ENCODE results near the gene CNGA1. TPM values are rescaled to one million over a fixed set of nuclear protein-coding genes. Genes with fewer than 3 reads are reported as not detected.

The CNGA1 gene
- total RNA-seq, 2 donors from 2014 or later: 0.28 TPM; not detected in 1

DNA sequence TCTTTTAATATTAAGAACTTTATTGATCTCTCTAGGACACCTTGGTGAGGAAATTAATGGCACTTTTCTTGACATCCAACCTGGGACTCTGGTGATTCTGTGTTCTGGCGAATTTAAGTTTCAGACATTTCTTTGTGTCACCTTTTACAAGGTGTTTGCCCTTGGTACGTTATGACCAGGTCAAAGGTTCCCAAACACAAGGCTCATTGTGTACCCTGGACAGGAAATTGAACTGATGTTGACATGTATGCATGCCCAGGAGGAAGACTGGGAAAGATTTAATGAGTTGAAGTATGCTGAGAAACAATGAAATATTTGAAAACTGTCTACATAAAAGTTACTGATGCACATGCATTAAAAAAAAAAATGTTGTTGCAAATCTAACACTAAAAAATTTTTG, 22.2 kb upstream of the CNGA1 start:
- no peaks in the 10 kb centered on the region for H3K9me3 ChIP-seq
- no peaks in the 10 kb centered on the region for H3K27me3 ChIP-seq (replicated peaks; ENCODE audit: insufficient read depth)
- no peaks in the 10 kb centered on the region for H3K4me1 ChIP-seq (ENCODE audit: control insufficient read depth in 1 of 2, low read depth in 2 of 2)
- H3K4me3 ChIP-seq: no peak overlapping the region
- TF ChIP-seq, protein P1, sequence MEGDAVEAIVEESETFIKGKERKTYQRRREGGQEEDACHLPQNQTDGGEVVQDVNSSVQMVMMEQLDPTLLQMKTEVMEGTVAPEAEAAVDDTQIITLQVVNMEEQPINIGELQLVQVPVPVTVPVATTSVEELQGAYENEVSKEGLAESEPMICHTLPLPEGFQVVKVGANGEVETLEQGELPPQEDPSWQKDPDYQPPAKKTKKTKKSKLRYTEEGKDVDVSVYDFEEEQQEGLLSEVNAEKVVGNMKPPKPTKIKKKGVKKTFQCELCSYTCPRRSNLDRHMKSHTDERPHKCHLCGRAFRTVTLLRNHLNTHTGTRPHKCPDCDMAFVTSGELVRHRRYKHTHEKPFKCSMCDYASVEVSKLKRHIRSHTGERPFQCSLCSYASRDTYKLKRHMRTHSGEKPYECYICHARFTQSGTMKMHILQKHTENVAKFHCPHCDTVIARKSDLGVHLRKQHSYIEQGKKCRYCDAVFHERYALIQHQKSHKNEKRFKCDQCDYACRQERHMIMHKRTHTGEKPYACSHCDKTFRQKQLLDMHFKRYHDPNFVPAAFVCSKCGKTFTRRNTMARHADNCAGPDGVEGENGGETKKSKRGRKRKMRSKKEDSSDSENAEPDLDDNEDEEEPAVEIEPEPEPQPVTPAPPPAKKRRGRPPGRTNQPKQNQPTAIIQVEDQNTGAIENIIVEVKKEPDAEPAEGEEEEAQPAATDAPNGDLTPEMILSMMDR (IDR thresholded peaks at IDR 0.05): no peak
- ATAC-seq (ENCODE audit: insufficient number of reproducible peaks, low FRiP score, low read depth) (no peak), DNase-seq (ENCODE audit: low spot score) (no peak)
- no peaks in the 10 kb centered on the region for H3K36me3 ChIP-seq
- no peak overlapping the region for H3K27ac ChIP-seq

DNA sequence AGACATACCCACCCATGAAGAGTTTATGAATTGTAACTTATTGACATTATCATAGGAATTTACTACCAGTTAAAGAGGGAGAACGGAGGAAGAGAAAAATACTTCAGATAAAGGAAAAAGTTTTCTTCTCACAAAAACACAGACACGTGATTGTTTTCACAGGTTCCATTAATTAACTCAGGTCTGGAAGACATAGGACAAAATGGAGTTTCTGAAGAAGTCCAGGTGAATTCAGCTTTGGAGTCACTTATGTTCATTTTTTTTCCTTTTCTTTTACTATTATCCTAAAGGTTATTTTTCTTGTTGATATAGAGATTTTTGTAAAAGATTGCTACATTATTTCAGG, 20.6 kb upstream of the CNGA1 start:
- peaks cover 4 to 8% of the 10 kb centered on the region in 2 donors for H3K4me1 ChIP-seq (ENCODE audit: control insufficient read depth in 1 of 2, low read depth in 2 of 2)
- no peaks in the 10 kb centered on the region for H3K27me3 ChIP-seq (replicated peaks; ENCODE audit: insufficient read depth)
- no peak overlapping the region for H3K4me3 ChIP-seq
- H3K36me3 ChIP-seq: no peaks in the 10 kb centered on the region
- DNase-seq (ENCODE audit: low spot score): no peak
- no peak for ATAC-seq (ENCODE audit: insufficient number of reproducible peaks, low FRiP score, low read depth)
- TF ChIP-seq, protein P1 (IDR thresholded peaks at IDR 0.05): no peak
- no peak overlapping the region for H3K27ac ChIP-seq
- H3K9me3 ChIP-seq: no peaks in the 10 kb centered on the region

DNA sequence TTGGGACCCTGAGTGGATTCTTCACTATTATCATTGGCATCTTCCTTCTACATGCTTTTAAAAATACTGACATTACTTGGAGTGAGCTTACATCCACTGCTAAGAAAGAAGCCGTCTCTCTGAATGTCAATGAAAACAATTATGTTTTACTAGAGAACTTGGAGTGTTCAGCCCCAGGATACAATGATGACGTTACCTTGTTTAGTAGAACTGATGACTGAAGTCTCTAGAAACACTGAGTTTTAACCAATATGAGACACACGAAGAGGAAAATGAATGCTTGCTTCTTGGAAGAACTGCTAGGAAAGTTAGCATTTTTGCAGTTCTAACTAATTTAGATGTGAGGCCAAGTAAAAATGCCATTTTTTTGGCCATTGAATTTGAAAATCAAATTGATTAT, 19.5 kb upstream of the CNGA1 start:
- no peak for ATAC-seq (ENCODE audit: insufficient number of reproducible peaks, low FRiP score, low read depth)
- H3K9me3 ChIP-seq: no peaks in the 10 kb centered on the region
- no peak overlapping the region for H3K4me3 ChIP-seq
- no peaks in the 10 kb centered on the region for H3K36me3 ChIP-seq
- TF ChIP-seq, protein P1 (IDR thresholded peaks at IDR 0.05): no peak
- peaks cover 9 to 13% of the 10 kb centered on the region in 2 donors for H3K4me1 ChIP-seq (ENCODE audit: control insufficient read depth in 1 of 2, low read depth in 2 of 2)
- no peaks in the 10 kb centered on the region for H3K27me3 ChIP-seq (replicated peaks; ENCODE audit: insufficient read depth)
- DNase-seq (ENCODE audit: low spot score): no peak
- no peak overlapping the region for H3K27ac ChIP-seq

DNA sequence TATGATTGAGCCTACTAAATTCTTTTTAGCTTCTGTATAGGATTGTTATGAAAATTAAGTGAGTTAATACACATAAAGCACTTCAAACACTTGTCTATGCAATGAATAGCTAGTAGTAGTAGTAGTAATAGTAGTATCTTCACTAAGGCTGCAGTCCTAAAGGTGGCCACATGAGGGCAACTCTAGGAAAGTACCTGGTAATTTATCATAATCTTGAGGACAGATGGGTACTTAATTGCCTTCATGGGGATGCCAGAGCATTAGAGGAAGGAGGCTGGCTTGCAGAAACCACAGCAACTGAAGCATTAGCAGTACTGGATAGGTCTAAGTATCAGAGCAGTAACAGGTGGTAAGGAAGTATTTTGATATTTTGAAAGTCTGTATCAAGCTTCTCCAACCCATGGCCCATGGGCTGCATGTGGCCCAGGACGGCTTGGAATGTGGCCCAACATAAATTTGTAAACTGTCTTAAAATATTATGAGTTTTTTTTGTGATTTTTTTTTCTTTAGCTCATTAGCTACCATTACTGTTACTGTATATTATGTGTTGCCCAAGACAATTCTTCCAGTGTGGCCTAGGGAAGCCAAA, 17.4 kb upstream of the CNGA1 start:
- DNase-seq (ENCODE audit: low spot score): no peak
- TF ChIP-seq, protein P1 (IDR thresholded peaks at IDR 0.05): no peak

DNA sequence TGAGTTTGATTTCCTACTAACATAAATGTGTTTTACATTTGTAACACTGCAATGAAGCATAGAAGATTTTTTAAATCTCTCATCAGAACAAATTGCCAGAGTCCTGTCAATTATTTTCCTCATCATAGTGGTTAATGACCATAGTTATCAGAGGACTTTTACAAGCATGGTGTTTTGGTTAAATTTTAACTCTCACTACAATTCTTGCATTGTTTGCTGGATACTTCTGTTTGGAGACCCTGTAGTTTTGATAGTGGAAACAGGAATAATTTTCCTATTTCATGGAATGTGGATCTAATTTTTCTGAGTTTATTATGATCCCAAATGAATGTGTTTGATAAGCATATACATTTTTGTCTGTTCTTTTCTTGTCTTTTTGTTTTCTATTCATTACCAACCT, 16.9 kb upstream of the CNGA1 start:
- H3K4me1 ChIP-seq (ENCODE audit: control insufficient read depth in 1 of 2, low read depth in 2 of 2): peaks cover 9 to 13% of the 10 kb centered on the region in 2 donors
- no peaks in the 10 kb centered on the region for H3K9me3 ChIP-seq
- H3K27me3 ChIP-seq (replicated peaks; ENCODE audit: insufficient read depth): no peaks in the 10 kb centered on the region
- H3K36me3 ChIP-seq: no peaks in the 10 kb centered on the region
- no peak for ATAC-seq (ENCODE audit: insufficient number of reproducible peaks, low FRiP score, low read depth)
- H3K4me3 ChIP-seq: no peak overlapping the region
- H3K27ac ChIP-seq: no peak overlapping the region
- DNase-seq (ENCODE audit: low spot score): no peak
- TF ChIP-seq, protein P1 (IDR thresholded peaks at IDR 0.05): no peak

More for the DNA sequence above, 17.4 kb upstream of the CNGA1 start:
- H3K27me3 ChIP-seq (replicated peaks; ENCODE audit: insufficient read depth): no peaks in the 10 kb centered on the region
- no peaks in the 10 kb centered on the region for H3K9me3 ChIP-seq
- ATAC-seq (ENCODE audit: insufficient number of reproducible peaks, low FRiP score, low read depth): no peak
- H3K4me3 ChIP-seq: no peak overlapping the region
- H3K27ac ChIP-seq: no peak overlapping the region
- peaks cover 9 to 13% of the 10 kb centered on the region in 2 donors for H3K4me1 ChIP-seq (ENCODE audit: control insufficient read depth in 1 of 2, low read depth in 2 of 2)
- no peaks in the 10 kb centered on the region for H3K36me3 ChIP-seq

Measured in thoracic aorta (tissue), 2 donors.